Right atrium auricular region (tissue), 2 donors: Measurements from ENCODE around the gene BFSP1. TPM values are rescaled to one million over a fixed set of nuclear protein-coding genes. Genes with fewer than 3 reads are reported as not detected.

ENCODE experiments used
- DNase-seq: peaks from one replicate; pipeline ENCODE4 v3.0.0-alpha.2; 2019; ENCODE audit warnings: low spot score
- H3K27ac ChIP-seq, 2 donors: fragments of 200-600 bp; sonication (generic); 1 replicate in 1 of 2; 2 replicates in 1 of 2; pipeline ENCODE4 v1.5.1; 2016 to 2019
- H3K27me3 ChIP-seq, 2 donors: fragments of 200-600 bp; sonication (generic); one replicate each; pipeline versions ENCODE4 v1.5.1 to v1.6.0; 2017 to 2019
- H3K36me3 ChIP-seq: fragments of 200-600 bp; sonication (generic); one replicate; pipeline ENCODE4 v1.5.1; 2016
- H3K4me1 ChIP-seq, 2 donors: fragments of 200-600 bp; sonication (generic); one replicate each; pipeline versions ENCODE4 v1.5.1 to v1.6.0; 2017 to 2019
- H3K4me3 ChIP-seq, 2 donors: fragments of 200-600 bp; sonication (generic); 1 replicate in 1 of 2; 2 replicates in 1 of 2; pipeline ENCODE4 v1.5.1; 2017 to 2019; ENCODE audit warnings: mild to moderate bottlenecking in 1 of 2, moderate library complexity in 1 of 2
- H3K9me3 ChIP-seq, 2 donors: fragments of 200-600 bp; sonication (generic); one replicate each; pipeline ENCODE4 v1.5.1; 2019
- total RNA-seq, 2 donors: library from RNA; depleted of rRNA; stranded (reverse); fragments of >200 nt; gene quantifications; one replicate each; pipeline ENCODE4 v1.1.0, GENCODE V29; 2016
- TF ChIP-seq, protein P1 (sequence below), 2 donors: fragments of 200-600 bp; sonication (generic); IDR thresholded peaks; one replicate each; pipeline ENCODE4 v1.5.1; 2019; ENCODE audit warnings: antibody characterized with exemption in 2 of 2

The BFSP1 gene
- total RNA-seq, 2 donors from 2014 or later: 0.51 to 1.3 TPM

- TF ChIP-seq, protein P1, sequence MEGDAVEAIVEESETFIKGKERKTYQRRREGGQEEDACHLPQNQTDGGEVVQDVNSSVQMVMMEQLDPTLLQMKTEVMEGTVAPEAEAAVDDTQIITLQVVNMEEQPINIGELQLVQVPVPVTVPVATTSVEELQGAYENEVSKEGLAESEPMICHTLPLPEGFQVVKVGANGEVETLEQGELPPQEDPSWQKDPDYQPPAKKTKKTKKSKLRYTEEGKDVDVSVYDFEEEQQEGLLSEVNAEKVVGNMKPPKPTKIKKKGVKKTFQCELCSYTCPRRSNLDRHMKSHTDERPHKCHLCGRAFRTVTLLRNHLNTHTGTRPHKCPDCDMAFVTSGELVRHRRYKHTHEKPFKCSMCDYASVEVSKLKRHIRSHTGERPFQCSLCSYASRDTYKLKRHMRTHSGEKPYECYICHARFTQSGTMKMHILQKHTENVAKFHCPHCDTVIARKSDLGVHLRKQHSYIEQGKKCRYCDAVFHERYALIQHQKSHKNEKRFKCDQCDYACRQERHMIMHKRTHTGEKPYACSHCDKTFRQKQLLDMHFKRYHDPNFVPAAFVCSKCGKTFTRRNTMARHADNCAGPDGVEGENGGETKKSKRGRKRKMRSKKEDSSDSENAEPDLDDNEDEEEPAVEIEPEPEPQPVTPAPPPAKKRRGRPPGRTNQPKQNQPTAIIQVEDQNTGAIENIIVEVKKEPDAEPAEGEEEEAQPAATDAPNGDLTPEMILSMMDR (IDR thresholded peaks at IDR 0.05): no peak
- H3K4me3 ChIP-seq: peak overlapping the region; percentile 87 to 97
- H3K9me3 ChIP-seq: no peaks in the 10 kb centered on the region
- peak overlapping the region; percentile 99 for H3K27ac ChIP-seq
- DNase-seq: no peak
- peaks cover 10% of the 10 kb centered on the region for H3K36me3 ChIP-seq
- peaks cover 0 to 67% of the 10 kb centered on the region in 2 donors for H3K4me1 ChIP-seq
- no peaks in the 10 kb centered on the region for H3K27me3 ChIP-seq
These were observed 41.0 kb upstream of the BFSP1 start for GRCh38 chr20:17572034-17572638.

GRCh38 chr20:17571153-17571527 is 40.0 kb upstream of the BFSP1 start:
- H3K9me3 ChIP-seq: no peaks in the 10 kb centered on the region
- H3K4me3 ChIP-seq: peak overlapping the region; percentile 87 to 97
- peaks cover 0 to 61% of the 10 kb centered on the region in 2 donors for H3K4me1 ChIP-seq
- DNase-seq: no peak
- H3K36me3 ChIP-seq: peaks cover 3% of the 10 kb centered on the region
- H3K27me3 ChIP-seq: no peaks in the 10 kb centered on the region
- TF ChIP-seq, protein P1 (IDR thresholded peaks at IDR 0.05): no peak
- H3K27ac ChIP-seq: peak overlapping the region; percentile 99

GRCh38 chr20:17570347-17571152 is 39.4 kb upstream of the BFSP1 start:
- Histone ChIP-seq H3K27ac (peak overlapping the region; percentile 99), H3K36me3 (peaks cover 3% of the 10 kb centered on the region), H3K9me3 (no peaks in the 10 kb centered on the region), H3K27me3 (no peaks in the 10 kb centered on the region), H3K4me3 (peak overlapping the region; percentile 87 to 97), H3K4me1 (peaks cover 0 to 55% of the 10 kb centered on the region in 2 donors)
- TF ChIP-seq, protein P1 (IDR thresholded peaks at IDR 0.05): no peak
- no peak for DNase-seq

- TF ChIP-seq, protein P1 (IDR thresholded peaks at IDR 0.05): no peak
- H3K36me3 ChIP-seq: peaks cover 3% of the 10 kb centered on the region
- H3K9me3 ChIP-seq: no peaks in the 10 kb centered on the region
- DNase-seq: peak; percentile 93
- H3K27ac ChIP-seq: peak within 1 kb of the TSS; percentile 99
- no peaks in the 10 kb centered on the region for H3K27me3 ChIP-seq
- peaks cover 0 to 49% of the 10 kb centered on the region in 2 donors for H3K4me1 ChIP-seq
- H3K4me3 ChIP-seq: peak within 1 kb of the TSS; percentile 87 to 97
These were observed 38.6 kb upstream of the BFSP1 start, which contains the start of gene DSTN for GRCh38 chr20:17569616-17570346. Gene DSTN (plus strand): TSS chr20:17570075. CDS start chr20:17570209, 134 bp downstream.

GRCh38 chr20:17568972-17569521 is 37.9 kb upstream of the BFSP1 start:
- TF ChIP-seq, protein P1 (IDR thresholded peaks at IDR 0.05): peak in 1 of 2 donors; percentile 16
- peak; percentile 95 for DNase-seq
- peak overlapping the region; percentile 99 for H3K27ac ChIP-seq
- no peaks in the 10 kb centered on the region for H3K9me3 ChIP-seq
- peak overlapping the region; percentile 87 to 97 for H3K4me3 ChIP-seq
- no peaks in the 10 kb centered on the region for H3K27me3 ChIP-seq
- H3K36me3 ChIP-seq: peaks cover 3% of the 10 kb centered on the region
- H3K4me1 ChIP-seq: peaks cover 0 to 44% of the 10 kb centered on the region in 2 donors
